HG03135 (cell line): ENCODE measurements around the gene BLOC1S5.
A peak's percentile ranks its signal among the peaks of the same experiment; 100 is the strongest.

Experiments used
- ATAC-seq: cut with Tn5 transposase; IDR thresholded peaks from one replicate; pipeline ENCODE4 v1.9.1; 2021; ENCODE audit warnings: mild to moderate bottlenecking, moderate library complexity; ENCODE audit not compliant: unreplicated experiment

Gene BLOC1S5

DNA sequence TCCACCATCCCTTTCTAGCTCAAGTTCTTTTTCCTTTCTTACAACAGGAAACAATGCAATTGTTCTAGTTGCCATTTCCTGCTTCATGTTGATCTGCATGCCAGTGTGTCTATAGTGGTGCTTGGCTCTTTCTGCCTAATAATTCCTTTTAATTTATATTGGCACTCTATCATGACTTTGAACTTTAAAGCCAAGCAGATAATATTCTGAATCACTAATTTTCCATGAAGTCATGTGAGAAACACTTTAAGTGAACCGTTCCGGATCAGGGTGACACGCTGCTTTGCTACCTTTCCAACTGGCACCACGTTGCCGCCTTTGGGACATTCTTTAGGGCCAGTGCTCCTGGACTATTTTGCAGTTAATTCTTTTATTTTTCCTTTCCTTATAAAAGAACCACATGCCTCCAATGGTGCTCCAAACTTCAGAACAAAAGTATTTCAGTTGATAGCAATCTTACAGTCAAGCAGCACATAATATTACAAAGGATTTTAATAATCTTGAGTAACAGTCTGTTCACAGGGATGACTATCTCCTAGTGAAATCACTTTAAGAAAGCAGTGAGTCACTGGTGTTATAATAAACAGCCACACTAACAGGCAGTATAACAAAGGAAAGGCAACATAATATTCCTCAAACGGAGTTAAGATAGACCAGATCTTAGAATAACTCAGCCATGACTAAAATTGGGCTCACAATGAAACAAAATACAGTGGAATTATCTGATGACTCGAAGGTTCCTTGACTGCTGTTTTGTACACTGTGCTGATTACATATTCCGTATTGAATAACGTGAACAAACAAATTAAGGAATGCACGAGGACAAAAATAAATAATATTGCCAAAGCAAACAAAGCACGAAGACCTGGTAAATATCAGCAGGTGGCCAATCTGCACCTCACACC lies 19.0 kb upstream of the BLOC1S5 start:
- no peak for ATAC-seq

DNA sequence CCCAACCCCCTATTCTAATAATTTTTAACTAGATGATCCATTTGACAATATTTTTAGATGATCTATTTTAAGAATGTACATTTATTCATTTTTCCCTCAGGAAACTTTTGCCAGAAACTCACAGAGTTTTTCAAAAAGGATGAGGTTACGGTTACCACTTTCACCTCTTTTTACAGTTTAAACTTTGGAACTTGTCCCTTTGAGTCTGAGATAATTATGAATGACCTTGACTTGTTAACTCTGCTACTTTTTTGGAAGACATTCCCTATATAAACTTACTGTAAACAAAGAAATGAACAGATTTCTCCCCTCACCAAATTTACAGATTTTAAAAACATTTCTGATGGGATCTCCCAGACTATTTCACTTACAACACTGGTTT lies 18.4 kb upstream of the BLOC1S5 start:
- ATAC-seq, result no peak

DNA sequence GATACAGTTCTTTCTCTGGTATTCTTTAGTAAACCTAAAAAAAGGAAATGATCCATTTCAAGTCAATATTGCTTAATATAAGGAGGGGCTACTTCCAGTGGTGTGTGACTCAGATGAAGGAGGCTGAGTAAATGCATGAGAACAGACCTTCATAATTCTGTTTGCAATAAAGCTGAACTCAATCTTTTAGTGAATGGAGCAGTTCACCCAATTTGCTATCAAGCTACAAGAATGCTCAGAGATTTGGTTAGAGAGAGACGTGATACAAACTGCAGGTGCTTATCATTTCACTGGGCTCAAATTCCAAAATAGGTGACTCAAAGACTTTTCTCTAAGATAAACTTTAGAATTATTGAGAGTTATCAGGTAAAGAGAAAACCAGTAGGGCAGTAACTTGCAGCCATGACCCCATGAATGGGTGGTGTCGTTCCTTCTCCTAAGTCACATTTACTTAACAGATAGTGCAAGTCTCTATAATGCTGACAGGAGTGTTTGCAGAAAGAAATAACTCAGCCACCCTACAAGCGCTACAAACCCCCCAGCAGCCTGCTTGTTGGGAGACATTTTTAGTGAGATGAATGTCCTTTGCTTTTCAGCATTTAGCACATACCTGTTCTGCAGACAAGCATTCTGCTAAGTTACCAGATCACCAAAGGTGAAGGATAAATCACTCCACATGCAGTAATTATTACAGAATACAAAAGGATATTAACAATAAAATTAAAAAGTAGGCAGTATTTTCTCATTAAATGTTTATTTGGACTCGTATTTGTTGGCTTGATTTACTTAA lies 16.4 kb upstream of the BLOC1S5 start:
- ATAC-seq, result no peak

DNA sequence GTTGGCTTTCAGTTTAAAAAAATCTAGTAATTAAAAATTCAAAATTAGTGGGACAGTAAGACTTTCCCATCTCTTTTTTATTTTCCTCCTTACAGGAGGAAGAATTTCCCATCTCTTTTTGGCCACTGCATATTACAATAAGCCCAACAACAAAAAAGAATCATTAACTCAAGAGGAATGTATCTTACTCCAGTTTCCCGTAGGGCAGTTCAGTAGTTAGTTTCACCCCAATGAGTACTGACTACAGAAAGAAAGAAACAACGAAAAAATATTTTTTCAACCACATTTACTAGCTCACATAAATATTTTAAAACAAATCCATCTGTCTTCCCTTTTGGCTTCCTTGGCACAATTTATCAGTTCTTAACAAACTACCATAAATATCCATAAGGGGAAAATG lies 14.9 kb upstream of the BLOC1S5 start:
- ATAC-seq, result no peak

DNA sequence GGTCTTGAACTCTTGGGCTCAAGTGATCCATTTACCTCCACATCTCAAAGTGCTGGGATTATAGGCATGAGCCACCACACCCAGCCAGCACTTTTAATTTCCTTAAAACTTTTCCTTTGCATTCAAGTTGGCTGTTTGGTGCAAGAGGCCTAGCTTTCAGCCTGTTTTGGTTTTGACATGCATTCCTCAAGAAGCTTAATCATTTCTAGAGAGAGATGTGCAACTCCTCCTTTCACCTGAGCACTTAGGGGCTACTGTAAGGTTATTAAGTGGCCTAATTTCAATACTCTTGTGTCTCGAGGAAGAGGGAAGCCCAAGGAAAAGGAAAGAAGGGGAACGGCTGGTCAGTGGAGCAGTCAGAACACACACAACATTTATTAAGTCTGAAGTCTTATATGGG lies 13.8 kb upstream of the BLOC1S5 start:
- no peak for ATAC-seq

DNA sequence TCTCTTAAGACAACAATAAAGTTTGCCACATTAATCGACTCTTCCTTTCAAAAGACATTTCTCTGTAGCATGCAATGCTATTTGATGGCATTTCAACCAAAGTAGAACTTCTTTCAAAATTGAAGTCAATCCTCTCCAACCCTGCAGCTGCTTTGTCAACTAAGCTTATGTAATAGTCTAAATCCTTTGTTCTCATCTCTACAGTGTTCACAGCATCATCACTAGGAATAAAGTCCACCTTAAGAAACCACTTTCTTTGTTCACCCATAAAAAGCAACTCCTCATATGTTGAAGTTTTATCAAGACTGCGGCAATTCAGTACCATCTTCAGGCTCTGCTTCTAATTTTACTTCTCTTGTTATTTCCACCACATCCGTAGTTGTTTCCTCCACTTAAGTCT lies 11.5 kb upstream of the BLOC1S5 start:
- no peak for ATAC-seq

DNA sequence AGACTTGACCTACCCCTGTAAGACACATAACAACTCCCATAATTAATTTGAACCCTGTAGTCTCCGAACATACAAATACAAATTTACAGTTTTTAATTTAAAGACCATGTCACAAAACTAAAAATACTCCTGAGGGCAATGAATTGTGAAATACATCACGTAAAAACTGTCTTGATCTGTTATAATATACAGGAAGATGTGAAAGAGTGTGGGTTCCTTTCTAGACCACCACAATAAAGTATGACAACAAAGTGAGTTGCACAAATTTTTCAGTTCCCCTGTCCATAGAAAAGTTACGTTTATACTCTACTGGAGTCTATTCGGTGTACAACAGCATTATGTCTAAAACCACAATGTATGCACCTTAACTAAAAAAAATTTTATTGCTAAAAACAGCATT lies 11.0 kb upstream of the BLOC1S5 start:
- ATAC-seq, result no peak

DNA sequence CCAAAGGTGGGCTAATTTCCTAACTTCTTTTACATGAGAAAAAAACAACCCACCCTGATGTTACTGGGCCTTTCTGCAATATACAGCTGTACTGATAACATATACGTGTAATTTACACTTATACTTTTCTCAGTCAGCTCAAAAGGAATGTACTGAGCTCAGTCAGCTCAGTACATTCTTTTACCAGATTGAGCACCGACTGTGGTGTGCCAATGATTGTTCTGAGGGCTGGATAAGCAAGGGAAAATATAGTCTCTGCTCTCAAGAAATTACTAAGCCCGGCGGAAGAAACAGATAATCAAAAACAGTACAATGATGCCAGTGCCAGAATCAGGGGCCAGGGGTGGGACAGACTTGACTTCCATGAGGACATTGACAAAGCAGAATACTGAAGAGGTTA lies 10.0 kb upstream of the BLOC1S5 start:
- no peak for ATAC-seq

DNA sequence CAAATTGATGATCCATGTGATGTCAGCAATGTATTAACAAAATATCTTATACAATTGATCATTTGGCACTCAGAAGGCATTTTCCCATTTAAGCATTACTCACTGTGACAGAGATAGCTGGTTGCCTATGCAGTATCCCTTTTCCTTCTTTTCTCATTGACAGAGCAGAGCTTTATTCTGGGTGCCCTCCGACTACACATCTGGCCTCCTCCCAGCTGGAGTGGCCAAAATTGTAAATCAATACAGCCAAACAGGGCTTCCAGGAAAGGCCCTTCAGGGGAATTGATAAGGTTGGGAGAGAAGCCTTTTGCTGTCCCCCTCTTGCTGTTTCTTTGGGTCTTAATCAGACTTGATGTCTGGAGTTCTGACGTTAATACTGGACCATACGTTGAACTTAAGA lies 9.6 kb upstream of the BLOC1S5 start:
- ATAC-seq, result no peak

DNA sequence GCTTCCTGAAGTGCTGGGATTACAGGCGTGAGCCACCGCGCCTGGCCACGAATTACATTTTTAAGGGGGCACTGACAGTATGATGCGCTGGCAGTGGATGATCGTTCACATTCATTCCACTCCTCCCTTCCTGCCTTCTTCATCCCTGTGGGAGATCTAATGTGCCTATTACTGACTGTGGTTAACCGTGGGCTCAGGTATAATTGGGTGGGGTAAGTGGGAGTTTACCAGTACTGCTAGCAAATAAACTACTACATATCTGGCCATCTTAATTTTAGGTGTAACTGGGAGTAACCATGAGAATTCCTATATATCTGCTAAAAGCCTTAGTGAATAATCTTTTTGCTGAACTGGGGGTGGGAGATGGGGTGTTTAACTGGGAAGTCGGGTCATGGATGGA lies 6.5 kb upstream of the BLOC1S5 start:
- ATAC-seq, result no peak

DNA sequence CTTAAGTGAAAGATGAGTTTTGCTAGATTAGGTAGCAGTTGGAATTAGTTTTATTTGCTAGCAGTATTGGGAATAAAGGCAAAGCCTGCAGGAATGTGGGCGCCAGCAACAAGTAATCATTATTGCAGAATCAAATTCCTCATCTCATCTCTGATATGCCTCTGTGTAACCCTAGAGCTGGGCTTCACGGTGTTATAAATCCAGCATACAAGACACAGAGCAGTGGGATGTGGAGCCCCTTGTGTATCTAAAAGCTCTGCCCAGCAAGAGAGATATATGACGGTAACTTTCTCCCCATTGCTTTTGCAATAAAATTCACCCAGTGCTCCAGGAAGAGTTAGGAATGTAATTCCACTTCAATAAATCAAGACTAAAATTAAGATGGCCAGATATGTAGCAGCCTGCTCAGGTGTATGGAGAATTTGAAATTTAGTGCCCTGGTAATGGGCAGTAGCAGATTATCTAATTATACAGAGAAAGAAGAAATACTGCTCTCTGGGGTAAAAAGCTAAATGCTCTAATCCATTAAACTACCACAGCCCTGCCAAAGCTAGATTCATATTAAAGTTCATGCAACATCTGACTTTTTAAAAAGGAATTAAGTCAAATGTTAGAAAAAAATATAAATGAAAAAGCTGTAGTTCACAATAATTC lies 5.6 kb upstream of the BLOC1S5 start:
- no peak for ATAC-seq

DNA sequence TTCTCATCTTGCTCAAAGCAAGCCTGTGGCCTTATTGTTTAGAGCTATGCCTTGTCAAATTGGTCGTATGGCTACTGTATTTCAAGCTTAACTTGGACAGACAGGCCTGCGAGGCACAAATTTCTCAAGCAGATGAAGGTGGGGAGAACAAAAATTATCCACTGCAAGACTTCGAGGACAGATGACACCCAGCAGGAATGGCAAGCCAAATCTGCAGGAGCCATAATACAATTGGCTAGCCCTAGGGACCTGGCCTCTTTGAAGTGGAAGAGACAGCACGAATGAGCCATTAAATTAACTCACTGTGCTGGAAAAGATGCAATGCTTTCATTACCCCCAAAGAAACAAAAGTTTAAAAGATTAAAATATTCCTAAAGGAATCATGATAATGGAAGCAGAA lies 5.0 kb upstream of the BLOC1S5 start:
- ATAC-seq, result no peak

DNA sequence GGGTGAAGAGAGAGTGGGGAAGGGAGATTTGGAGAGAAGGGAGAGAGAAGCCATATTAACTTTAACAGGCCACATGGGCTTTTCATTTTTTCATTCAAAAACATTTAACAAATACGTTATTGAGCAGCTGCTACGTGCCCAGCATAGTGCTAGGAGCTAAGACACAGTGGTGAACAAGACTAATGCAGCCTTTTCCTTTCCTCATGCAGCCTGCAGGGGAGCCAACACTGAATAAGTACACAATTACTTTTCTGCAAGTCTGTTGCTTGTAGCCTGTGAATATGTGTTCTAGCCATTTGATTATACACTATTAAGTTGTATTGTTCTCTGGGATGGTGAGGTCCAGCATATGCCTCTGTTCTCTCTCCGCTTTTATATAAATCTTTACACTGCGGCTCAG lies 1.9 kb upstream of the BLOC1S5 start:
- no peak for ATAC-seq

DNA sequence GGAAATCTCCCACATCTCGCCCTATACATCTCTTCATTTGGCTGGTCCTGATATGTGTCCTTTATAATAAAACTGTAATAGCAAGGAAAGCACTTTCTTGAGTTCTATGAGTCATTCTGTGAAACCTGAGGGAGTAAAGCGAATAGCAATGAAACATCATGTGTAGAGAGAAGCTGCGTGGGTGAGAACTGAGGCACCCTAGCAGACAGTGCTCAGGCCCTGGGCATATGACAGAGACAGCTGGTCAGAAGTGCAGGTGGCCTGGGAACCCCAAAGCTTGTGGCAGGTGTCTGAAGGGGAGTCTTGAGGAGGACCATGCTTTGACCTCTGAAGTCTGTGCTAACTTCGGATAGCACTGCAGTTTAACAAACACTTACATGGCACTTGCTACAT lies 1.3 kb upstream of the BLOC1S5 start:
- ATAC-seq, result peak; percentile 25

DNA sequence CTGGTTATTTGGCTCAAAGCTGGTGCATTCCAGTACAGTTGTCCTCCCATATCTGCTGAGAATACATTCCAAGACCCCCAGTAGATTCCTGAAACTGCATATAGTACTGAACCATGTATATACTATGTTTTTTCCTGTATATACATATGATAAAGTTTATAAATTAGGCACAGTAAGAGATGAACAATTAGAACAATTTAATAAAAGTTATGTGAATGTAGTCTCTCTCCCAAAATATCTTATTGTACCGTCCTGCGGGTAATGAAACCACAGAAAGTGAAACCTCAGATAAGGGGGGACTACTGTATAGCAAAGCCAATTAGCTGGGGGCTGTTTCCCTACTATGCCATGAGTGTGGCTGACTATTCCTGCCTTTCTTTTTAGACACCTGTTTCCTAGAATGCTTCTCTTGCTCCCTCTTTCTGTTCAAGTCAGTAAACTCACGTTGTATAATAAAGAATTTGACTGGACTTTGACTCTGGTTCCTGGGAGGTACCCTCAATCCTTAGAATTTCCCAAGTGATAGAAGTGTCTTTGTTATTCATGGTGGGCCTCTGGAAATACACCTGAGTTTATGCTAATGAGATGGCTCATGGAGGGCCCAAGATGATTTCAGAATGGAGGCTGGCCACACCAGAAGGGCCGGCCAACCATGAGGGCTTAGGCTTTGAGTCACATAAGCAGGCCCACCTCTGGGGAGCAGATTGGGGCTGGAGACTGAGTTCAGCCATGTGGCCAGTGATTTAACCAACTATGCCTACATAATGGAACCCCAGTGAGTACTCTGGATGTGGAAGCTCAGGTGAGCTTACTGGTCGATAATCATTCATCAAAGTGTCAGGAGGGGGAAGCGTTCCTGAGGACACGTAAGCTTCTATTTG lies 689 bp upstream of the BLOC1S5 start:
- no peak for ATAC-seq

DNA sequence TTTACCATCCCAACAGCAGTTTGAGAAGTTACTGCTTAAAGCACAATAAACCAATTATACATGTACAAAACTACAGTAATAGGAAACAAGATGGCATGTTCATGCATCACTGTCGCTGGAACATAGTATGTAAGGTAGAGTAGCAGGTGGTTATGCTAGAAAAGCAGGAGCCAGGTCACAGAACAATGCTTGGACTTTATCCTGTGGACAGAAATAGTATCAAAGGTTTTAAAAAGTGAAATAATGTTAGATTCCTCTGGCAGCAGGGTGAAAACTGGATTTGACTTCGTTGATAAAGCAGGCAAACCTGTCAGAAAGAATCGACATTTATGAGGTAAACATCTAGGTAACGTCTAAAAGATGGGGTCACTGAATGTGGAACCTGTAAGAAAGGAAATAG lies 2.5 kb downstream of the BLOC1S5 start:
- no peak for ATAC-seq

DNA sequence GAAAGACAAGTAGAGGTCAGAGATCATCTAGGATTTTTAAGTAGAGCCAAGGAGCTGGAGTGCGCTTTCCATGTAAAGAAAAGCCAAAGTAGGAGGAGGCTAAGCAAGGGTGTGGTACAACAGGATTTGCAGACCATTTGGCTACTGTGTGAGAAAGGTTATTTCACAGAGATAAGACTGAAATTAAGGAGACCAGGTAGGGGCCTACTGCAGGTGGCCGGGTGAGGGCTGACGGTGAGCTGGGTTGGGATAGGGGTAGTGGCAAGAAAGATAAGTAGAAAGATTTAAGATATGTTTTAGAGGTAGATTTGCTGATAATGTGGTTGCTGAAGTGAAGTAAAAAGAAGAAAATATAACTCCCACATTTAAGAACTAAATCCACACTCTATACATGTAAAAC lies 3.8 kb downstream of the BLOC1S5 start:
- no peak for ATAC-seq

DNA sequence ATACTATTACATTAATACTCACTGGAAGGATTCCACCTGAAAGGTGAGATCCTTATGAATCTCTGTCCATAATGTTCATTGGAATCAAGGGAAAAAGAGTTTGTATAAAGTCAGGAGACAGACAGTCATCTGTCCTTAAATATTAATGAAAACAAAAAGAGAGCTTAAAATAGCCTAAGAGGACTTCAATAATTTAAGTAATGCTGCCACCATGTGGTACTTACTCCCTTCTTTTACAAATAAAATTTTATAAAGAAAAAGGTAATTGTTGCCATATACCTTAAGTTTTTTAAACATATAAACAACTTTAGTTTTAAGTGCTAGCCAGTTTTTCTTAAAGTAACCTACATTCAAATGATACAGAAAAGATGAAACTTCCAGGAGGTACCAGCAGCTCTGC lies 5.1 kb downstream of the BLOC1S5 start:
- no peak for ATAC-seq

DNA sequence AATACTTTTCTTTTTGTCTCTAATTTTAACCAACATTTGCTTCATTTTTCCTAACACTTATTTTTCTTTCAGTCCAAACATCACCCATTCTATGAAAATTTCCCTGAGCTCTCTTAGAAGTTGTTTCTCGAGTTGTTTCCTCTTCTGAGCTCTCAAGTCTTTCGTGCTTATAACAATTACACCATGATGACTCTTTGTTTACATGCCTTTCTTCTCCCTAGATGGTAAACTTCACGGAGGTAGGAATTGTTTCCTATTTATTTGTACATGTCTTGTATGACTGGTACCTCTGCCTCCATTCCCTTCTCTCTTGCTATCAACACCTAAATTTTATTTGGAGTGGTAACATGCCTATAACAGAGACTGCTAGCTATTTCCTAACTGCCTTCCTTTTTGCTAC lies 6.4 kb downstream of the BLOC1S5 start:
- ATAC-seq, result no peak

DNA sequence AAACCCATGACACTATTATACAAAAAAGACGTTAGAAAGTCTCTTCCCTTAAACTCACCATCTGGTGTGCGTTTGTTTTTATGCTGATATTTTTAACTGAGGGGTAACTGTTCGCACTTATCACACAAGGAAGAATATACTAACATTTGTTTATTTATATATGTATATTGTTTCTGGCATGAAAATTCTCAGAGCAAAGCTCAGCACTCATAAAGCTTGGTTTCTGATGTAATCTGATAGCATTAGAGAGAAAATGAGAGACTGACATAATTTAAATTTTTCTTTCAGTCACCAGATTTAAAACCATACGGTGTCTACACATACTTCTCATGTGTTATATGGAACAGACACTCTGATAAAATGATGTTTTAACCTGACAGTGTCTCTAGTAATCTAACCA lies 6.9 kb downstream of the BLOC1S5 start:
- no peak for ATAC-seq

DNA sequence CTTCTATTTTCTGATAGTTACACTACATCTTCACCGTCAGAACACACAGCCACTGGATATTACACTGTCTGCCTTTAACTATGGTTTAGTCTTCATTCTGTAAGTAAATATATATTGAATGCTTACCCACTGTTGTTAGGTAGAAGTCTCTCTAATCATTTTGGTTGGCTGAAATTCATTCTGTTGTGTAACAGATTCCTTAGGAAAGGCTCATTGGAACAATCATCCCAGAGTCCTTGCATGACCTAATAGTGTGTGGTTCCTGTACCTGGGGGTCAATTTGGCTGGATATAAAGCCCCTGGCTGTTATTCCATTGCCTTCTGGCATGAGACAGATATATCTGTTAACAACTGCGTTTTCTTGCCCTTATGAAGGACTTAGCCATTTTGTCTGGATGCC lies 9.9 kb downstream of the BLOC1S5 start:
- no peak for ATAC-seq
